Activated CD4-positive, alpha-beta memory T cell treated with anti-CD3 and anti-CD28 coated beads, Interleukin-2, amount 10 ng/mL, durations not matched to agents 7 days and 5 days (primary cell): ENCODE measurements around the gene NRCAM. TPM values are rescaled to one million over a fixed set of nuclear protein-coding genes. Genes with fewer than 3 reads are reported as not detected.

Experiments
- CTCF ChIA-PET: fragments of 350-600 bp; sonication (Branson Sonifier 250); formaldehyde crosslinking; loops from one replicate; lab custom pipeline; 2021; ENCODE audit warnings: antibody characterized with exemption, inconsistent platforms; lab: Charles Lee
- POLR2A ChIA-PET: fragments of 350-600 bp; sonication (Branson Sonifier 250); formaldehyde crosslinking; loops from one replicate; lab custom pipeline; 2021; ENCODE audit warnings: antibody characterized with exemption; lab: Charles Lee
- DNase-seq: peaks from one replicate; pipeline ENCODE4 v3.0.0-alpha.2; 2020
- H3K27ac Mint-ChIP-seq: one replicate; pipeline ENCODE4 v1.8.0; 2021; ENCODE audit warnings: mild to moderate bottlenecking, mixed read lengths
- H3K27me3 Mint-ChIP-seq: one replicate; pipeline ENCODE4 v1.8.0; 2021; ENCODE audit warnings: mixed read lengths
- H3K36me3 Mint-ChIP-seq: one replicate; pipeline ENCODE4 v1.8.0; 2021; ENCODE audit warnings: low read depth, mixed read lengths
- H3K4me1 Mint-ChIP-seq: one replicate; pipeline ENCODE4 v1.8.0; 2021; ENCODE audit warnings: mixed read lengths
- H3K4me3 Mint-ChIP-seq: one replicate; pipeline ENCODE4 v1.8.0; 2021; ENCODE audit warnings: mild to moderate bottlenecking, mixed read lengths
- H3K9me3 Mint-ChIP-seq: one replicate; pipeline ENCODE4 v1.8.0; 2021; ENCODE audit warnings: mixed read lengths
- total RNA-seq, 2 experiments: library from RNA; stranded (reverse); gene quantifications; one replicate each; pipeline ENCODE4 v1.2.3, GENCODE V29; 2021

The NRCAM gene
- total RNA-seq, 2 experiments from 2014 or later, result not detected

GRCh38 chr7:108434010-108434409 is 22.2 kb downstream of the NRCAM start:
- Mint-ChIP-seq H3K27ac (no peak overlapping the region), H3K4me3 (no peak overlapping the region), H3K36me3 (no peaks in the 10 kb centered on the region), H3K4me1 (no peaks in the 10 kb centered on the region), H3K9me3 (no peaks in the 10 kb centered on the region), H3K27me3 (peaks cover 14% of the 10 kb centered on the region)
- ChIA-PET POLR2A (no interaction called here), CTCF (no interaction called here)
- DNase-seq, result no peak

GRCh38 chr7:108431099-108431498 is 25.1 kb downstream of the NRCAM start:
- H3K9me3 Mint-ChIP-seq, result no peaks in the 10 kb centered on the region
- H3K4me1 Mint-ChIP-seq, result no peaks in the 10 kb centered on the region
- no peak for DNase-seq
- no peaks in the 10 kb centered on the region for H3K36me3 Mint-ChIP-seq
- H3K27me3 Mint-ChIP-seq, result peaks cover 19% of the 10 kb centered on the region
- ChIA-PET CTCF (no interaction called here), POLR2A (no interaction called here)
- no peak overlapping the region for H3K4me3 Mint-ChIP-seq
- H3K27ac Mint-ChIP-seq, result no peak overlapping the region

GRCh38 chr7:108430664-108431063 is 25.6 kb downstream of the NRCAM start:
- ChIA-PET POLR2A (interaction anchor here (1.2 kb wide), 1 partner anchor 10 kb away, joined by 3 read pairs; no protein-coding TSS in a partner anchor), CTCF (no interaction called here)
- no peaks in the 10 kb centered on the region for H3K4me1 Mint-ChIP-seq
- no peaks in the 10 kb centered on the region for H3K9me3 Mint-ChIP-seq
- H3K36me3 Mint-ChIP-seq, result no peaks in the 10 kb centered on the region
- DNase-seq, result no peak
- H3K4me3 Mint-ChIP-seq, result no peak overlapping the region
- H3K27me3 Mint-ChIP-seq, result peaks cover 19% of the 10 kb centered on the region
- no peak overlapping the region for H3K27ac Mint-ChIP-seq

GRCh38 chr7:108427766-108428165 is 28.5 kb downstream of the NRCAM start:
- CTCF ChIA-PET, result no interaction called here
- H3K27ac Mint-ChIP-seq, result no peak overlapping the region
- H3K4me1 Mint-ChIP-seq, result no peaks in the 10 kb centered on the region
- DNase-seq, result no peak
- H3K4me3 Mint-ChIP-seq, result no peak overlapping the region
- no peaks in the 10 kb centered on the region for H3K36me3 Mint-ChIP-seq
- POLR2A ChIA-PET, result no interaction called here
- peaks cover 21% of the 10 kb centered on the region for H3K27me3 Mint-ChIP-seq
- no peaks in the 10 kb centered on the region for H3K9me3 Mint-ChIP-seq

GRCh38 chr7:108425714-108426275 is 30.4 kb downstream of the NRCAM start:
- ChIA-PET CTCF (no interaction called here), POLR2A (no interaction called here)
- Mint-ChIP-seq H3K9me3 (no peaks in the 10 kb centered on the region), H3K36me3 (no peaks in the 10 kb centered on the region), H3K27ac (no peak overlapping the region), H3K27me3 (peaks cover 29% of the 10 kb centered on the region), H3K4me1 (no peaks in the 10 kb centered on the region), H3K4me3 (no peak overlapping the region)
- DNase-seq, result no peak

GRCh38 chr7:108424013-108424412 is 32.2 kb downstream of the NRCAM start:
- H3K27me3 Mint-ChIP-seq, result peaks cover 39% of the 10 kb centered on the region
- CTCF ChIA-PET, result no interaction called here
- no peaks in the 10 kb centered on the region for H3K36me3 Mint-ChIP-seq
- POLR2A ChIA-PET, result no interaction called here
- H3K27ac Mint-ChIP-seq, result no peak overlapping the region
- H3K4me3 Mint-ChIP-seq, result no peak overlapping the region
- H3K9me3 Mint-ChIP-seq, result no peaks in the 10 kb centered on the region
- H3K4me1 Mint-ChIP-seq, result no peaks in the 10 kb centered on the region
- DNase-seq, result no peak

- CTCF ChIA-PET, result no interaction called here
- H3K36me3 Mint-ChIP-seq, result no peaks in the 10 kb centered on the region
- no peaks in the 10 kb centered on the region for H3K4me1 Mint-ChIP-seq
- no peak overlapping the region for H3K4me3 Mint-ChIP-seq
- no peak for DNase-seq
- H3K27ac Mint-ChIP-seq, result no peak overlapping the region
- H3K27me3 Mint-ChIP-seq, result peaks cover 42% of the 10 kb centered on the region
- POLR2A ChIA-PET, result no interaction called here
- H3K9me3 Mint-ChIP-seq, result no peaks in the 10 kb centered on the region
Measured at GRCh38 chr7:108423089-108423989, 32.9 kb downstream of the NRCAM start.

- DNase-seq, result no peak
- H3K27ac Mint-ChIP-seq, result no peak overlapping the region
- H3K4me3 Mint-ChIP-seq, result no peak overlapping the region
- POLR2A ChIA-PET, result no interaction called here
- H3K9me3 Mint-ChIP-seq, result no peaks in the 10 kb centered on the region
- CTCF ChIA-PET, result no interaction called here
- H3K36me3 Mint-ChIP-seq, result no peaks in the 10 kb centered on the region
- H3K27me3 Mint-ChIP-seq, result peaks cover 48% of the 10 kb centered on the region
- no peaks in the 10 kb centered on the region for H3K4me1 Mint-ChIP-seq
Measured at GRCh38 chr7:108421720-108422331, 34.4 kb downstream of the NRCAM start.

GRCh38 chr7:108419961-108420908 is 36.0 kb downstream of the NRCAM start:
- no peak overlapping the region for H3K27ac Mint-ChIP-seq
- H3K4me1 Mint-ChIP-seq, result peaks cover 5% of the 10 kb centered on the region
- no peaks in the 10 kb centered on the region for H3K36me3 Mint-ChIP-seq
- DNase-seq, result no peak
- H3K9me3 Mint-ChIP-seq, result no peaks in the 10 kb centered on the region
- CTCF ChIA-PET, result interaction anchor here (0.6 kb wide), 1 partner anchor 78 kb away, joined by 5 read pairs; no protein-coding TSS in a partner anchor
- peaks cover 52% of the 10 kb centered on the region for H3K27me3 Mint-ChIP-seq
- POLR2A ChIA-PET, result no interaction called here
- no peak overlapping the region for H3K4me3 Mint-ChIP-seq

- Mint-ChIP-seq H3K4me1 (peaks cover 5% of the 10 kb centered on the region), H3K27me3 (peaks cover 56% of the 10 kb centered on the region), H3K36me3 (no peaks in the 10 kb centered on the region), H3K4me3 (no peak overlapping the region), H3K9me3 (no peaks in the 10 kb centered on the region), H3K27ac (no peak overlapping the region)
- ChIA-PET POLR2A (no interaction called here), CTCF (no interaction called here)
- DNase-seq, result no peak
Measured at GRCh38 chr7:108418946-108419345, 37.3 kb downstream of the NRCAM start.

- Mint-ChIP-seq H3K36me3 (no peaks in the 10 kb centered on the region), H3K27me3 (peaks cover 49% of the 10 kb centered on the region), H3K27ac (no peak overlapping the region), H3K9me3 (no peaks in the 10 kb centered on the region), H3K4me3 (no peak overlapping the region), H3K4me1 (peaks cover 5% of the 10 kb centered on the region)
- DNase-seq, result no peak
- ChIA-PET CTCF (no interaction called here), POLR2A (no interaction called here)
Measured at GRCh38 chr7:108417926-108418325, 38.3 kb downstream of the NRCAM start.

GRCh38 chr7:108417144-108417543 is 39.1 kb downstream of the NRCAM start:
- ChIA-PET POLR2A (no interaction called here), CTCF (no interaction called here)
- Mint-ChIP-seq H3K27me3 (peaks cover 47% of the 10 kb centered on the region), H3K36me3 (no peaks in the 10 kb centered on the region), H3K4me1 (peaks cover 5% of the 10 kb centered on the region), H3K9me3 (no peaks in the 10 kb centered on the region), H3K4me3 (no peak overlapping the region), H3K27ac (no peak overlapping the region)
- no peak for DNase-seq
